ENCODE measurements around the gene ANTXR1.
"Not testable (repeated sequence)": the region's sequence is repeated elsewhere in the genome, so short reads cannot be mapped to it uniquely, and the experiment has no call there.

Gene ANTXR1

GRCh38 chr2:69171897-69172525, 159.0 kb downstream of the ANTXR1 start:
- TF ChIP-seq, protein P1, sequence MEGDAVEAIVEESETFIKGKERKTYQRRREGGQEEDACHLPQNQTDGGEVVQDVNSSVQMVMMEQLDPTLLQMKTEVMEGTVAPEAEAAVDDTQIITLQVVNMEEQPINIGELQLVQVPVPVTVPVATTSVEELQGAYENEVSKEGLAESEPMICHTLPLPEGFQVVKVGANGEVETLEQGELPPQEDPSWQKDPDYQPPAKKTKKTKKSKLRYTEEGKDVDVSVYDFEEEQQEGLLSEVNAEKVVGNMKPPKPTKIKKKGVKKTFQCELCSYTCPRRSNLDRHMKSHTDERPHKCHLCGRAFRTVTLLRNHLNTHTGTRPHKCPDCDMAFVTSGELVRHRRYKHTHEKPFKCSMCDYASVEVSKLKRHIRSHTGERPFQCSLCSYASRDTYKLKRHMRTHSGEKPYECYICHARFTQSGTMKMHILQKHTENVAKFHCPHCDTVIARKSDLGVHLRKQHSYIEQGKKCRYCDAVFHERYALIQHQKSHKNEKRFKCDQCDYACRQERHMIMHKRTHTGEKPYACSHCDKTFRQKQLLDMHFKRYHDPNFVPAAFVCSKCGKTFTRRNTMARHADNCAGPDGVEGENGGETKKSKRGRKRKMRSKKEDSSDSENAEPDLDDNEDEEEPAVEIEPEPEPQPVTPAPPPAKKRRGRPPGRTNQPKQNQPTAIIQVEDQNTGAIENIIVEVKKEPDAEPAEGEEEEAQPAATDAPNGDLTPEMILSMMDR (IDR thresholded peaks at IDR 0.05; ENCODE audit: control insufficient read depth, extremely low read depth, insufficient read depth): no peak
- DNase-seq (ENCODE audit: low read depth): no peak
- H3K4me3 ChIP-seq (ENCODE audit: low read depth, low read length): no peak overlapping the region

DNA sequence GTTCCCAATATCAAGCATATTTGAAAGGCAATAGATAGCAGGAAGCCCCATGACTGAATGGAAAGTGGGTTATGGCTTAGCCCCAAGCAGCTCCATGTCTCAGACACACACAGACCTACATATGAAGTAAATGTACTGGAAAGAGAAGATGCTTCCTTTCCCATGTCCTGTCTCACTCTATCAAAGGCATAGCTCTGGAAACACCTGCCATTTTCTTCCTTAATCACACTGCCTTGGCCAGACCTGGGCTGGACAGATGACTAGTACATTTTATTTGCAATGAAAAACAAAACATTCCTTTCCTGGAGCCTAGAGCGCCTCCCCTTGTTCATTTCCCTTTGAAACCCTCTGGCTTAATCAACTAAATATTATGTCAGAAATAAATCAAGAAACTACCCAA, 160.7 kb downstream of the ANTXR1 start:
- TF ChIP-seq, protein P1 (IDR thresholded peaks at IDR 0.05; ENCODE audit: control insufficient read depth, extremely low read depth, insufficient read depth): no peak
- H3K4me3 ChIP-seq (ENCODE audit: low read depth, low read length): no peak overlapping the region
- no peak for DNase-seq (ENCODE audit: low read depth)

DNA sequence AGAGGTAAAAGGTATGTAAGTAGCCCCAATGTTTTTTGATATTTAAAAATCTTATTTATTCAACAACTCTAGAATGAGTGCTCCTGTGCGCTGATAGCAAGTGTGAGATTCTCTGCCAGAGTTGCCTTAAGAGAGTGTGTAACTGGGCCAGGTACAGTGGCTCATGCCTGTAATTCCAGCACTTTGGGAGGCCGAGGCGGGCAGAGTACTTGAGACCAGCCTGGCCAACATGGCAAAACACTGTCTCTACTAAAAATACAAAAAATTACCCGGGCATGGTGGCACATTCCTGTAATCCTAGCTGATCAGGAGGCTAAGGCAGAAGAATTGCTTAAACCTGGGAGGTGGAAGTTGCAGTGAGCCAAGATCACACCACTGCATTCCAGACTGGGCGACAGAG, 161.2 kb downstream of the ANTXR1 start:
- DNase-seq (ENCODE audit: low read depth); H3K4me3 ChIP-seq (ENCODE audit: low read depth, low read length): not testable (repeated sequence)

- no peak for DNase-seq (ENCODE audit: low read depth)
- TF ChIP-seq, protein P1 (IDR thresholded peaks at IDR 0.05; ENCODE audit: control insufficient read depth, extremely low read depth, insufficient read depth): no peak
- H3K4me3 ChIP-seq (ENCODE audit: low read depth, low read length): no peak overlapping the region
These were observed 163.1 kb downstream of the ANTXR1 start for GRCh38 chr2:69175790-69176715.

- no peak overlapping the region for H3K4me3 ChIP-seq (ENCODE audit: low read depth, low read length)
- TF ChIP-seq, protein P1 (IDR thresholded peaks at IDR 0.05; ENCODE audit: control insufficient read depth, extremely low read depth, insufficient read depth): no peak
These were observed 164.2 kb downstream of the ANTXR1 start for GRCh38 chr2:69177063-69177771.

GRCh38 chr2:69177785-69178636, 165.0 kb downstream of the ANTXR1 start:
- TF ChIP-seq, protein P1 (IDR thresholded peaks at IDR 0.05; ENCODE audit: control insufficient read depth, extremely low read depth, insufficient read depth): no peak
- no peak for DNase-seq (ENCODE audit: low read depth)

More at GRCh38 chr2:69177063-69177771, 164.2 kb downstream of the ANTXR1 start:
- no peak for DNase-seq (ENCODE audit: low read depth)

More at GRCh38 chr2:69177785-69178636, 165.0 kb downstream of the ANTXR1 start:
- H3K4me3 ChIP-seq (ENCODE audit: low read depth, low read length): no peak overlapping the region
